Measurements from ENCODE around the gene PIN4.
"Not testable (repeated sequence)": the region's sequence is repeated elsewhere in the genome, so short reads cannot be mapped to it uniquely, and the experiment has no call there.

Gene PIN4

GRCh38 chrX:72202792-72203401 lies 21.3 kb downstream of the PIN4 start:
- no peak for DNase-seq

DNA sequence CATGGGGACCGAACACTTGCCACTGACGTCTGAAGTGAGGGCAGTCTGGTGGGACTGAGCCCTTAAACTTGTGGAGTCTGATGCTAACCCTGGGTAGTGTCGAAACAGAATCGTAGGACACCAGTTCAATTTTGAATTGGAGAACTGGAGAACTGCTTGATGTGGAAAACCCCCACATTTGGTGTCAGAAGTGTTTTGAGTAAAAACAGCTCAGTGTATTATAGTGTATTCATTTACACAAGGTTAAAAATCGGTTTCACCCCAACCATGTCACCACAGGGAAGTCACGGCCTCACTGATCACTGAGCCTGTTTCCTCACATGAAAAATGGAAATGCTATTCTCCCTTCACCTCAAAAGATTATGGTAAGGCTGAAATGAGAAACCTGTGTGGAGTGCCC lies 21.9 kb downstream of the PIN4 start:
- no peak for DNase-seq

DNA sequence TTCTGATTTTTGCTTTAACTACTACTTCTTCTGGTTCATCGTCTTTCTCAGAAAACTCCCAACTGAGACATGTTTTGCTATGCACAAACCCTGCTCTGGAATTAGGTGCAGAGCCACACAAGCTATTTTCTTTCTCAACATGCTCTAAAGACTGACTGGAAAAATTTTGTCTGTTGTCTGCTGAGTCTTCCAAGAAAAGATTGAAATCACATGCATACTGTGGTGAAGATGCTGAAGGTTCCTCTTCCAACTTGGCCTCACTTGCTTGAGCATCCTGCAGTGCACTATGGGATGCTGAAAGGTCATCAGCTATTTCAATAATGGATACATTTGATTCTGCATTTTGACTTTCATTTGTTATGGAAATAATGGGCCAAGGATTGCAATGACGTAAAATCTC lies 24.1 kb downstream of the PIN4 start:
- DNase-seq: no peak

- no peak for DNase-seq
Measured at GRCh38 chrX:72207366-72207765, 25.8 kb downstream of the PIN4 start.

- DNase-seq: no peak
Measured at GRCh38 chrX:72208126-72208800, 26.7 kb downstream of the PIN4 start.

DNA sequence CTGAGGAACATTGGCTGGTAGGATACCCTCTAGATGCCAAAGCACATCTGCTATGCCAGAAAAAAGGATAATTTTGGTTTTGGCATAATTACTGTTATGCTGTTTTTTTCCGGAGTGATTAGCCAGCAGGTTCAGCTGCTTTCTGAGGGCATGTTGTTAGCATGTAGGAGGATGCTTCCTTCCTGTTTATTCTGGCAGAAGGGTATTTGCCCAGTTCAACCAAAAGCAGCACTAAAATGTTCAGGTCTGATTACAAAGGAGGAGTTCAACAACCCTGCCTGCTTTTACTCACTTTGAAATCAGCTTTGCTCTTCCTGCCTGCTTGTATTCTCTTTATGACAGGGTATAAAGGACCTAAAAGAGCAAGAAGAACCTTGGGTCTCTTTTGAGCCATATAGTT lies 35.4 kb downstream of the PIN4 start:
- no peak for DNase-seq

- not testable (repeated sequence) for DNase-seq
Measured at GRCh38 chrX:72220375-72220774, 38.8 kb downstream of the PIN4 start.

DNA sequence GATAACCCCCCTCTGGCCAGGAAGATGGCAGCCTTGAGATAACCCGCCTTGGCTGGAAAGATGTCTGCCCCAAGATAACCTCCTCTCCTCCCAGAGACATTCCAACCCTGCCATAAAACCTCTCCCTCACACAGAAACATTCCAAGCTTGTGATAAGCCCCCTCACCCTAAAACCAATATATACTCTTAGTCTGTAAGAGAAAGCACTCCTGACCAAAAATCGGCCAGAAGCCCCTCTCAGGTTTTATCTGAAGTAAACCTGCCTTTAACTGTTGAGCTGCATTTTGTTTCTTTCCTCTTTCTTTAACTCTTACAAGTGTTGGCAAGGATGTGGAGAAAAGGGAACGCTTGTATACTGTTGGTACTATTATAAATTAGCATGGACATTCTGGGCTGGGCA lies 48.7 kb downstream of the PIN4 start:
- DNase-seq: no peak

GRCh38 chrX:72236841-72237240 lies 55.3 kb downstream of the PIN4 start:
- DNase-seq: no peak

- DNase-seq: no peak
Measured at GRCh38 chrX:72238183-72238582, 56.6 kb downstream of the PIN4 start.

DNA sequence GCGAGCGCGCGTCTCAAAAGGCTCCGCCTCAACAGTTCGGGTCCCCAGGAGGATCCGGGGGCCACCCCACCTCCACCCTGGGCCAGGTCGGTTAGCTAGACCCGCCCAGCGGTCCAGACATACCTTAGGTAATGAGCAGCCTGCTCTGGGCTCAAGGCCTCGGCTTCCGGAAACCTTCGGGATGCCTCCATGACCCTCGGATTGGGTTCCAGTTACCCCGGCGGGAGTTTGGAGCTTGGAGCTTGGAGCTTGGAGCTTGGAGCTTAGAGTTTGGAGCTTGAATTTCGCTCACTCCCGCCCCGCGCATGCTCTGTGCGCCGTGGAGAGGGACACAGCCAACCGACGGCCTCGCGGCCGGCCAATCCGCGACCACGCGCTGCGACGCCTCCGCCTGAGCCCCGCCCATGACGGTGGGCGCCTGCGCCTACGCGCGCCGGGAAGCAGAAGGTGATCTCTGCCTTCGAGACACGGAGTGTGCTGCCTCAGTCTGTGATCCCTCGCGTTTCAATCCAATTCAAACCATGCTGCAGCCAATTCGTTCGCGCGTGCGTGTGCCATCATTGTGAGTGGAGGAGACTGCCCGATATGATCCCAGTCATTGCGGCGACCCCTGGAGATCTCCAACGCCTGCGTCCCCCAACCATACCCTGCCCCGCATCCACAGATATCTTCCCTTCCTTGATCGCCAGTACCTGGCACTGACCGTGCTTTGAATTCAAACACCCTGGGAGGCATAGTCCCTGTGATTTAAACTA lies 57.3 kb downstream of the PIN4 start, which contains the start of gene ERCC6L:
TSS of gene ERCC6L (minus strand) at position 307 of the 755 bp plus-strand sequence. CDS start at position 191, 116 bp downstream.
- DNase-seq: peak; percentile 4

DNA sequence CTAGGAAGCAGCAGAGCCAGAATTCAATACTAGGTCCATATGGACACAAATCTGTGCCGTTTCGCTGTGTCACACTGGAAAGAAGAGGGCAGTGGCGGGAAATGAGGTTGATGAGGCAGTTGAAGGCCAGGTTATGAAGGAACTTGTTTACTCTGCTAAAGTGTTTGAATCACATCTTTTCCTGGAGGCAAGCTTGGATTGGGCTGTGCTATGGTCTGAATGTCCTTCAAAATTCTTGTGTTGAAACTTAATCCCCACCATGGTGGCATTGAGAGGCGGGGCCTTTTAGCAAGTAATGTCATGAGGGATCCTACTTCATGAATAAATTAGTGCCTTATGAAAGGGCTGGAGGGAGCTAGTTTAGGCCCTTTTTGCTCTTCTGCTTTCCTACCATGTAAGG lies 59.4 kb downstream of the PIN4 start:
- DNase-seq: no peak

DNA sequence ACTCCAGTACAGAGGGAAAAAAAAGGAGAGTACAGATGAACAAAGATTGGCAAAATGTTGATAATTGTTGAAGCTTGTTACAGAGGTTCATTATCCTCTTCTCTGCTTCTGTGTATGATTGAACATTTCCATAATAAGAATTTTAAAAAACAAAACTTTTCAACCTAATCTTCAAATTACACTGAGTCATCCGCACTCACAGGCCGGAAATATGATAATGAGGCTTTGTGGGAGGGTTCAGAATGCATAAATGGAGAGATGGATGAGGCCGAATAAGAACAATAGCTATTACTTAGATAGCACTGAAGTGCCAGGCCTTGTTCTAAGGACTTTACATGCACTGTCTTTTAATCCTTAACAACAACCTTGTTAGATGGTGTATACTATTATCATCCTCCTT lies 61.9 kb downstream of the PIN4 start:
- DNase-seq: no peak

DNA sequence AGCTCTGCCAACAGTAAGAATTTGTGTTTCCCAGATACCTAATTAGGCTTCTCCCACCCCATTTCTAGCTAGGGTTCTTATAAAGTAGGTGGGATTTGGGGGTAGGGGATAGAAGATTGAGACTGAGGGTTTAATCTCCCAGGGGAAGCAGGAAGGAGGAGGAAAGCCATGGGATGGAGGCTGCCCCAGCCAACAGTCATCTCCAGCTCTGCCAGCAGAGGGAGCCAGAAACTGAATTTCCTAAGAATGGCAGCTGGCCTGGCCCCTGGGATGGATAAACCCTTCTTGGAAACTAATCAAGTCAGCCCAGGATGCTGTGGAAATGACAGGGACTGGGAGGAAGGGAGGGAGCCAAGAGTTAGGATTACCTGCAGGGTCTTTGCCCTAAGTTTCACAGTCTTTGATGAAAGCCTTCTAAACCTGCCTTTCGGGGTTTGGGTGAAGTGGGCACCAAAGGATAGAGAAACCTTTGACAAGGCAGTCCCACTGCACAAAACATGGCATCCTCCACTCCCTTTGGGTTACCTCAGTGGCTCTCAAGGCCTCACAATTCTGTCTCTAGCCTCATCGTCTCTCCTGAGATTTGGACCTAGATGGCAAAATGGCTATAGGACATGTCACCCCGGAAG lies 64.0 kb downstream of the PIN4 start:
- DNase-seq: peak; percentile 36

DNA sequence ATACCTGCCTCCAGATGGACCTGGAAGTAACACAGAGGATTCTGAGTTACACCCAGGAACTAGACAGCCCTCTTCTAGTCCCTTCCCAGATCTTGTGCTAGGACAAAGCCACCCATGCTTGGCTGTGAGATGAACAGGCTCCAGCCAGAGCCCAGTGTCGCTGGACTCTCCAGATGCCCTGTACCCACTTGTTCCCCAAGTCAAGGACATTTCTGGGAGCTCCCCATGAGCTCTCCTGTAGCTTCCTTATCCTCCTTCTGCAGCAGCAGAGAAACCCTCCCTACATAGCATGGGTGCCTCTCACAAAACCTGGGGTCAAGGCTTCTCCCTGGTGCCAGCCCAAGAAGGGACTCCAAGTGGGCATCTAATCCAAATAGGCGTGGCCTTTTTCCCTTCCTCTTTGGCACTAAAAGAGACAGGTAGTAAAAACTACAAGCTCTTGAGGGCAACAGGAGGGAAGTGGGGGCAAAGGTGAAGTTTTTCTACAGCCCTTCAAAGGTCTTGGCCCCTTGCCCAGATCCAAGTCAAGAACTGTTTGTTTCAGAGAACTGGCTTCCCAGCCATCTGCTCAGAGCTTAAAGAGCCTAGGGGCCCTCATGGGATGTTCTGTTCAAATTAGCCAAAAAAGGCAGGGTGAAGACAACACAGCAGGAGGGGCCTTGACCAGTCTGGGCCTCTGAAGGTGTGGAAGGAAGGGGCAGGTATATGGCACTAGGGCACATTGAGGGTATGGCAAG lies 65.8 kb downstream of the PIN4 start:
- peak; percentile 59 for DNase-seq

Data from NCI-H2029 treated with DMSO at 0.1 percent for 48 hours (cell line).